Loucy (cell line): ENCODE results near the gene TRAF3.
"Not testable (repeated sequence)": the region's sequence is repeated elsewhere in the genome, so short reads cannot be mapped to it uniquely, and the experiment has no call there.

ENCODE experiments used
- H2AFZ ChIP-seq: fragments of 200-600 bp; sonication (generic); 2 replicates; pipeline ENCODE4 v1.6.0; 2016; ENCODE audit warnings: antibody characterized with exemption, mild to moderate bottlenecking, low read length, moderate library complexity
- H3F3A ChIP-seq: fragments of 200-600 bp; 2 replicates; pipeline ENCODE4 v1.6.0; 2016; ENCODE audit warnings: antibody characterized with exemption, low read depth, mild to moderate bottlenecking
- H3K27me3 ChIP-seq: fragments of 200-600 bp; sonication (generic); 2 replicates; pipeline ENCODE4 v1.6.1; 2014; ENCODE audit warnings: low read length, mild to moderate bottlenecking; ENCODE audit not compliant: insufficient read depth, poor library complexity, severe bottlenecking
- H3K36me3 ChIP-seq: fragments of 200-600 bp; sonication (generic); 2 replicates; pipeline ENCODE4 v1.6.1; 2016; ENCODE audit warnings: low read length; ENCODE audit not compliant: insufficient read depth
- H3K4me1 ChIP-seq: fragments of 200-600 bp; sonication (generic); 2 replicates; pipeline ENCODE4 v1.5.1; 2014; ENCODE audit warnings: low read length, mild to moderate bottlenecking; ENCODE audit not compliant: insufficient read depth, poor library complexity, severe bottlenecking
- H3K4me2 ChIP-seq: fragments of 200-600 bp; sonication (generic); 2 replicates; pipeline ENCODE4 v1.6.0; 2014; ENCODE audit warnings: antibody characterized with exemption, low read length, low read depth, mild to moderate bottlenecking; ENCODE audit not compliant: poor library complexity, severe bottlenecking
- H3K4me3 ChIP-seq: fragments of 200-600 bp; sonication (generic); 2 replicates; pipeline ENCODE4 v1.5.1; 2014; ENCODE audit warnings: low read length, mild to moderate bottlenecking, mixed read lengths; ENCODE audit not compliant: poor library complexity, severe bottlenecking
- H3K79me2 ChIP-seq: fragments of 200-600 bp; sonication (generic); 2 replicates; pipeline ENCODE4 v1.6.1; 2014; ENCODE audit warnings: low read length; ENCODE audit not compliant: insufficient read depth
- H3K9ac ChIP-seq: fragments of 200-600 bp; sonication (generic); 2 replicates; pipeline ENCODE4 v1.6.0; 2014; ENCODE audit warnings: mild to moderate bottlenecking, low read depth, low read length, moderate library complexity; ENCODE audit not compliant: poor library complexity, severe bottlenecking
- H3K9me2 ChIP-seq: fragments of 200-600 bp; sonication (generic); replicated peaks from 2 replicates; pipeline ENCODE4 v1.6.1; 2016; ENCODE audit warnings: low read depth, low read length, mixed read lengths
- H3K9me3 ChIP-seq: fragments of 200-600 bp; sonication (generic); 2 replicates; pipeline ENCODE4 v1.6.1; 2014; ENCODE audit warnings: mild to moderate bottlenecking, antibody characterized with exemption, low read length, low read depth; ENCODE audit not compliant: insufficient read depth
- H4K20me1 ChIP-seq: fragments of 200-600 bp; sonication (generic); 2 replicates; pipeline ENCODE4 v1.6.0; 2014; ENCODE audit warnings: antibody characterized with exemption, low read length, mild to moderate bottlenecking; ENCODE audit not compliant: insufficient read depth, poor library complexity, severe bottlenecking
- EZH2phosphoT487 ChIP-seq: fragments of 200-600 bp; IDR thresholded peaks from 2 replicates; pipeline ENCODE4 v1.6.1; 2018; ENCODE audit warnings: antibody characterized with exemption, mild to moderate bottlenecking, moderate library complexity, borderline replicate concordance
- TF ChIP-seq, protein P1 (sequence below): fragments of 200-600 bp; sonication (generic); conservative IDR thresholded peaks from 2 replicates; pipeline ENCODE4 v1.5.1; 2014; ENCODE audit warnings: mild to moderate bottlenecking, antibody characterized with exemption, low read length

The TRAF3 gene

DNA sequence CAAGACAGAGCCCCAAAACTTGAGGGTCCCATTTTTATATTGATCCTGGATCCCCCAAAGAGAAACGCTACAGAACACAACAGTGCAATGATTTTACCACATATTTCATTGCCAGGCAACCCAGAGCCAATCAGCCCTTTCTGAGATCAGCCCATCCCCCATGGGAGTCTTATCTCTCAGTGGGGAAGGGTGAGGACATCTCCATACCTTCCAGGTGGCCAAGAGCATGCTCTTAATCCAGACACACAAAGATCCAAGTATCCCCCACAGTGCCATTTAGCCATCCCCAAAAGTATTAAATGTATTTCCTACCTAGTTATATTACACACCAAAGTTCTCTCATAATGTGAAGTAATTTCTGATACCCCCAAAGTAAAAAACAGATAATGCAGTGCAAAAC, 82.7 kb downstream of the TRAF3 start:
- H3K4me1 ChIP-seq = no peaks in the 10 kb centered on the region
- no peaks in the 10 kb centered on the region for H3K9me2 ChIP-seq
- no peaks in the 10 kb centered on the region for H3K27me3 ChIP-seq
- no peaks in the 10 kb centered on the region for H3F3A ChIP-seq
- H4K20me1 ChIP-seq = no peaks in the 10 kb centered on the region
- H3K79me2 ChIP-seq = 0 out of 2 replicates have a peak, but pooled peaks cover 4% of the 10 kb centered on the region
- H2AFZ ChIP-seq = no peak overlapping the region
- no peak for TF ChIP-seq EZH2phosphoT487
- TF ChIP-seq, protein P1, sequence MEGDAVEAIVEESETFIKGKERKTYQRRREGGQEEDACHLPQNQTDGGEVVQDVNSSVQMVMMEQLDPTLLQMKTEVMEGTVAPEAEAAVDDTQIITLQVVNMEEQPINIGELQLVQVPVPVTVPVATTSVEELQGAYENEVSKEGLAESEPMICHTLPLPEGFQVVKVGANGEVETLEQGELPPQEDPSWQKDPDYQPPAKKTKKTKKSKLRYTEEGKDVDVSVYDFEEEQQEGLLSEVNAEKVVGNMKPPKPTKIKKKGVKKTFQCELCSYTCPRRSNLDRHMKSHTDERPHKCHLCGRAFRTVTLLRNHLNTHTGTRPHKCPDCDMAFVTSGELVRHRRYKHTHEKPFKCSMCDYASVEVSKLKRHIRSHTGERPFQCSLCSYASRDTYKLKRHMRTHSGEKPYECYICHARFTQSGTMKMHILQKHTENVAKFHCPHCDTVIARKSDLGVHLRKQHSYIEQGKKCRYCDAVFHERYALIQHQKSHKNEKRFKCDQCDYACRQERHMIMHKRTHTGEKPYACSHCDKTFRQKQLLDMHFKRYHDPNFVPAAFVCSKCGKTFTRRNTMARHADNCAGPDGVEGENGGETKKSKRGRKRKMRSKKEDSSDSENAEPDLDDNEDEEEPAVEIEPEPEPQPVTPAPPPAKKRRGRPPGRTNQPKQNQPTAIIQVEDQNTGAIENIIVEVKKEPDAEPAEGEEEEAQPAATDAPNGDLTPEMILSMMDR = no peak
- no peaks in the 10 kb centered on the region for H3K36me3 ChIP-seq
- H3K4me2 ChIP-seq = no peak overlapping the region
- no peak overlapping the region for H3K9ac ChIP-seq
- H3K9me3 ChIP-seq = no peaks in the 10 kb centered on the region; the same call in 1 of the 2 replicates
- H3K4me3 ChIP-seq = no peak overlapping the region

DNA sequence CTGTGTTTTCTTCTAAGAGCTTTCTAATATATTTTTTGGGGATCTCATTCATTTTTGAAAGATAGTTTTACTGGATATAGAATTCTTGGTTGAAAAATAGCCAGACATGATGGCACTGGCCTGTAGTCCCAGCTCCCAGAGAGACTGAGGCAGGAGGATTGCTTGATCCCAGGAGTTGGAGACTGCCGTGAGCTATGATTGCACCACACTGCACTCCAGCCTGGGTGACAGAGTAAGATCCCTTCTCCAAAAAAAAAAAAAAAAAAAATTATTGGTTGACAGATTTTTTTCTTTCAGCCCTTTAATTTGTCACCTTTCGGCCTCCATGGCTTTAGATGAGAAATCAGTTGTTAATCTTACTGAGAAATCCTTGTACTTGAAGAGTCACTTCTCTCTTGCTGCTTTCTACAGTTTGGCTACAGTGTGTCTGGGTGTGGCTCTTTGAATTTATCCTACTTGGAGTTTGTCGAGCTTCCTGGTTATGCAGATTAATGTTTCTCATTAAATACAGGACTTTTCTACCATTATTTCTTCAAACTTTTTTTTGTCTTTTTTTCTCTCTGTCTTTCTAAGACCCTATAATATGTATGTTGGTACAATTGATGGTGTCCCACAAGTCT, 85.0 kb downstream of the TRAF3 start:
- H3K4me1 ChIP-seq = no peaks in the 10 kb centered on the region
- H2AFZ ChIP-seq = no peak overlapping the region
- no peak overlapping the region for H3K4me2 ChIP-seq
- H3K36me3 ChIP-seq = no peaks in the 10 kb centered on the region
- TF ChIP-seq EZH2phosphoT487 = no peak
- TF ChIP-seq, protein P1 = no peak
- H4K20me1 ChIP-seq = no peaks in the 10 kb centered on the region
- H3K79me2 ChIP-seq = no peaks in the 10 kb centered on the region
- no peaks in the 10 kb centered on the region for H3K27me3 ChIP-seq
- no peaks in the 10 kb centered on the region; the same call in 1 of the 2 replicates for H3K9me3 ChIP-seq
- no peak overlapping the region for H3K4me3 ChIP-seq
- H3K9me2 ChIP-seq = no peaks in the 10 kb centered on the region
- no peak overlapping the region for H3K9ac ChIP-seq
- H3F3A ChIP-seq = no peaks in the 10 kb centered on the region

DNA sequence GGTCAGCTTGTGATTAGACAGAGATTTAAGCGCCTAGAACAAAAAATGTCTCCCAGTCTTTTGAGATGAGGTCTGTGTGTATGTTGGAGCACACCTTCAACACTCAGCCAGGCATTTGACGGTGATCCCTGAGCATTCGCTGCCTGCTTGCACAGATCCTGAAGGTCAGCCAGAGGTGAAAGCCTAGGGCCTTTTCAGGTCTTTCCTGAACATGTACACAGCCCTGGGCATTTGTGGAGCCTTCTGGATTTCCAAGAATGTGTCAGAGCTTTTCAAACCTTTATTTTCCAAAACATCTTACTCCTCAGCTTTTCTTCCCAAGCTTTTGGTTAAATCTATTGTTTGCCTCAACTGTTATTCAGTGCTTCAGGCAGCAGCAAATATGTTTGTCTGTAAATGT, 86.1 kb downstream of the TRAF3 start:
- Histone ChIP-seq H3K9me2 (no peaks in the 10 kb centered on the region), H3K9ac (no peak overlapping the region), H3K4me2 (no peak overlapping the region), H3K9me3 (no peaks in the 10 kb centered on the region; the same call in 1 of the 2 replicates), H3K36me3 (no peaks in the 10 kb centered on the region), H3F3A (no peaks in the 10 kb centered on the region), H3K4me1 (no peaks in the 10 kb centered on the region), H3K27me3 (no peaks in the 10 kb centered on the region), H3K4me3 (no peak overlapping the region), H3K79me2 (no peaks in the 10 kb centered on the region), H4K20me1 (no peaks in the 10 kb centered on the region), H2AFZ (no peak overlapping the region)
- TF ChIP-seq, protein P1 = no peak

DNA sequence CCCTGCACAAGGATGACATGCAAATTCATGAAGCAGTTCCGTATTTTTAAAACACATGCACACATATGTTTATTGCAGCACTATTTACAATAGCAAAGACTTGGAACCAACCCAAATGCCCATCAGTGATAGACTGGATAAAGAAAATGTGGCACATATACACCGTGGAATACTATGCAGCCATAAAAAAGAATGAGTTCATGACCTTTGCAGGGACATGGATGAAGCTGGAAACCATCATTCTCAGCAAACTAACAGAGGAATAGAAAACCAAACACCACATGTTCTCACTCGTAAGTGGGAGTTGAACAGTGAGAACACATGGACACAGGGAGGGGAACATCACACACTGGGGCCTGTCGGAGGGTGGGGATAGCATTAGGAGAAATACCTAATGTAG, 88.7 kb downstream of the TRAF3 start:
- not testable (repeated sequence) for H3K79me2 ChIP-seq, H3K9me2 ChIP-seq, H3F3A ChIP-seq, H3K36me3 ChIP-seq, H4K20me1 ChIP-seq, H3K9me3 ChIP-seq, H3K4me2 ChIP-seq, H3K9ac ChIP-seq, H3K4me3 ChIP-seq, H2AFZ ChIP-seq, H3K4me1 ChIP-seq, H3K27me3 ChIP-seq
